MM.1S (cell line): ENCODE measurements around the gene DDR1.

Experiments used
- CTCF ChIP-seq: fragments of 300-600 bp; sonication (generic); IDR thresholded peaks from 2 replicates; pipeline ENCODE4 v1.5.1; 2016; ENCODE audit warnings: antibody characterized with exemption, low read length, mixed read lengths
- EZH2 ChIP-seq: fragments of 300-600 bp; sonication (generic); optimal IDR thresholded peaks from 2 replicates; pipeline ENCODE3; 2017; ENCODE audit warnings: low read depth, mild to moderate bottlenecking, antibody characterized with exemption, low read length, mixed read lengths
- EZH2phosphoT487 ChIP-seq: fragments of 300-600 bp; sonication (generic); IDR thresholded peaks from 2 replicates; pipeline ENCODE4 v1.6.1; 2018; ENCODE audit warnings: antibody characterized with exemption, low read length

DNA sequence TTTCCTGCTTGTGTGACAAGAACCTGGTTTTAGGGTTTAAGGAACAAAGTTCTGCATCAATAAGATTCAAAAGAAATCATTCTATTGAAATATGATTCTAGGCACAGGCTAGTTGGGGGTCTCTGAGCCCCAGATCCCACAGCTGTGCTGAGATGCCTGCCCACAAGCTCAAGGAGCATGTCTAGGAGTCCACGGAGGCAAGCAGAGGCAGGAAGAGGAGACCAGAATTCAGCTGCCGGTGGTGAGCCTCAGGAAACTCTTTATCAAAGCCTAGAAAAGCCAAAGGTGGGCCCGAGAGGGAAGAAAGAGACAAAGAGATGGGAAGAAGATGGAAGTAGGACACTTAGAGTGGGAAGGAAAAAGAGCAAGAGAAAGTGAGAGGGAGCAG lies 40.7 kb upstream of the DDR1 start:
- TF ChIP-seq EZH2 (no peak), CTCF (no peak), EZH2phosphoT487 (no peak)
